HG03139 (cell line): ENCODE data around the gene NFIA.

ENCODE experiments used
- ATAC-seq: cut with Tn5 transposase; IDR thresholded peaks from one replicate; pipeline ENCODE4 v1.9.1; 2021; ENCODE audit not compliant: unreplicated experiment

Gene NFIA

DNA sequence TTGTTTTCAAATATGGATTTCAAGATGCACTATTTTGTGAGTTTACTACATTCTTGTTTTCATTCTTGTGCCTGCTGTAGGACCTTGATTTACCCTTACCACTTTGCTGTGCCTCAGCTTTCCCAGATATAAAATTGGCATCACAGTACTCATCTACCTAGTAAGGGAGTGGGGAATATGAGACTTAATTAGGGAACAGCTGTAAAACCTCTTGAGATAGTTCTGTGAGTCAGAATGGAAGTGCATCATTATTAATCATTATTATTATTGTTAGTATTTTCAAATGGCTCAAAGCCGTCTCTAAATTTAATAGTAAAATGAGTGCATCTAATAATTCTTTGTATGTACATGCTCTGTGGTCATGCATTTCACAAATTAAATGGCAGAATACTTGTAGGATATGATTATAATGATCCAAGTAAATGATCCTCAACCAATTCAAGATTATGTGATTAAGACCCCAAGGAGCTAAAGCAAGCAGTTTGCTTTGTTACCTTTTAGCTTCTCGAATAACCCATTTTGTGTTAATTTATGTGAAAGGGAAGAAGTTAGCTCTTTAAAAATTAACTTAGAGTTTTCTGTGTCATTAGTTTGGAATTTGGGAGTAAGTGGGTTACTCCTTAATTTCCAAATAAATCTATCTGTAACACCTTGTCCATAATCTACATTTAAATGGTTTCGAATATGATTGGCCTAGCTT is 155.4 kb downstream of the NFIA start:
- no peak for ATAC-seq

DNA sequence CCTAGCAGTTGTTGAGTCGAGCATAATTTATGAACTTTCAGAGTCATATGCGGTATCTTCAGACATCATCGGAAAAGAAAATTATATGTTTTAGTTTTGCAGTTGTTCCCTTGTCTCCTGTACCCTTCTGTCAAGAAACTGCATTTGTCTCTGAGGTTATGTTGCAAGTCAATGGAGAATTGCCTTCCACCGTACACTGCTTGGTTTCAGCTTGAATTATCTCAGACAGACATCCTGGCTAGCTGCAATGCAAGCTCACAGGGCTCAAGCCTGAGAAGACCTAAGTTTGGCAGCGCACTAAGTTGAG is 156.0 kb downstream of the NFIA start:
- ATAC-seq = no peak

DNA sequence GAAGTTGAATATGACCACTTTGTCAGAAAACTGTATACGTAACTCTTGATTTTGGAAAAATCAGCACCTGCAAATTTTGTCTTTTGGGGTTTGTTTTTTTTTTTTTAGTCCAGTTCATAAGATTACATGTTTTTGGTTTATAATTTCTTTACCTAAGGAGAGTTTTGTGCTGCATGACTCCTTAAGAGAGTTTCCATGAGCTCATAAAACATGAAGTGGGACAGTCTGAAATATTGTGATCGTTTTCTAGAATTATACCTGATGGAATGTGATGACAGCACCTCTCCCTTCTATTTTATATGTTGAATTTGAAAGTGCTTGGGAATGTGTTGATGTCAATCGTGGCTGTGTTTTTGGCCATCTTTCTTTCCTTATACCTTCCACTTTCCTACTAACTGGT is 158.5 kb downstream of the NFIA start:
- ATAC-seq = no peak

DNA sequence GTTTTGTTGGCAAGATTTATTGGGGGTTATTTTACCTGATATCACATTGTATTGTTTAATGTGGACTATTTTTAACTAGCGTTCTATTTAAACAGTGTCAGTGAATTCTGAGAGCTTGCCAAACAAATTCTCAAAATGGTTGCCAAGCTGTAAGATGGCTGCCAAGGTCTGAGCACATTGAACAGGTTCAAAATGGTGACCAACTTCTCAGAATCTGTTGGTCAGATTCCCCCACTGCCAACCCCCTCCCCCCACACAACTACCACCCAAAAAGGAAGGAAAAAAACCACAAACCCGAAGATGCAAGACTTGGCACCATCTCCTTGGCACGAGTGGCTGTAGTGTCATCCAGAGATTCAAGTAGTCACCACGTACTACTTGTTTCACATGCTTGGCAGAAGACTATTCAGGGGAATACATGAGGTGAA is 159.1 kb downstream of the NFIA start:
- ATAC-seq = no peak

DNA sequence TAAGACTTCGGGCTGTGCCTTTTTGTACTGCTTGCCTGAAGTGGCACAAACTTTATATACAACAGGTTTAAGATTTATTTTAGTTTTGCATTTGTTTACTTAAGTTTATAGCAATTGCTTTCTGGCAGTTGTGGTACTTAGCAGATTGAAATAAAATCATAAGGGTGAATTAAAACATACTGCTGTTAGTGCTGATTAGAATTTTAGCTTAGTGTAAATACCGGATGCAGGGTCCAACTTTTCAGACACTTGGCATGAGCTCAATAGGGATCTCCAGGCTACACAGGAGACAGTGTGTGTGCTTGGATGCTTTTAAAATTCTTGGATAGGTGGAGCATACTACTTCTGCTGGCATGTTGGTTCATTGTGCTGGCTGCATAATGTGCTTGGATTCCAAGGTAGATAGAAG is 159.6 kb downstream of the NFIA start:
- no peak for ATAC-seq

DNA sequence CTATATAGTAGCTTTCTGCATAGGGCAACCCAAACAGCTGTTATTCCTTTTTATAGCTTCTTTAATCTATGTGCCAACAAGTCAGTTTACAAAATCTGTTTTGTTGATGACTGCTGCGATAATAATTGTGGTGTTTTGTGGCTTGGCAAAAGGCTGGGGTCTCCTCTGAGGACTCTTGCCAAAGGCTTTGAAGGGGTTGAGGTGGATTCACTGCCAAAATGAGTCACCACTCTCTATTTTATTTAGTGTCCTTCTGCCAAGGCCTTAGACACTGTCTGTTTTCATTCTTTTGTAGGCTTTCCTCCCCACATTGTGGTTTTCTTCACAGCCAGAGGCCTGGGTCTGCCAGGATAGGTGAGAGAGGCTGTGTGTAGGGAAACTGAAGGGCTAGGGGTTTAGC is 161.8 kb downstream of the NFIA start:
- ATAC-seq = no peak

DNA sequence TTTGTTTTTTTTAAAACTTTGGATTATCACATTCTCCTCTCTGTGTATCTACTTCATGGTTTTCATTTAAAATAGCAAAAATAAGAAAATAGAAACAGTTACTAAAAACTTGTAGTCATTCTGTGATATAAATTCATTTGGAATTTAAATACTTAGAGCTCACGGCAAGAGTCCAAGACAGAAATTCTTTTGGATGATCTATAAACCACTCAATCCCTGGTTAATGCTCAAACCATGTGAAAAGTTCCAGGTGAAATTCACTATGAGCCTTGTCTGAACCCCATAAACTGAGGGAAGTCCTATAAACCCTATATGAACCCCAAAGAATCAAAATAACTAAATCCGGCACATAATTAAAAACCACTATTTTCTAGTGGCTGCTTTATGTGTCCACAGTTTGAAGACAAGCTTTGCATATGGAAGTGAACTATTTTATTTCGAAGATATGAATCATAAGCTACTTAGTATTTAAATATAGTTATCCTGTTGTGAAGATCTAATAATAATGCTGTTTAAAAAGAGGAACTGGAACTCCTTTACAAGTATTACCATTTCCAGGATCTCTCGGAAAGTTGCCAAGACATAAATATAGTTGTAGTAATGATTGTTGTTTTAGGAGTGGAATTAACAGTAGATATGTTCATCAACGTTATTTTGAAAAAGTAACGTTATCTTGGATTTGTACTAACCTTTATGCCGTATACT is 163.5 kb downstream of the NFIA start:
- no peak for ATAC-seq

DNA sequence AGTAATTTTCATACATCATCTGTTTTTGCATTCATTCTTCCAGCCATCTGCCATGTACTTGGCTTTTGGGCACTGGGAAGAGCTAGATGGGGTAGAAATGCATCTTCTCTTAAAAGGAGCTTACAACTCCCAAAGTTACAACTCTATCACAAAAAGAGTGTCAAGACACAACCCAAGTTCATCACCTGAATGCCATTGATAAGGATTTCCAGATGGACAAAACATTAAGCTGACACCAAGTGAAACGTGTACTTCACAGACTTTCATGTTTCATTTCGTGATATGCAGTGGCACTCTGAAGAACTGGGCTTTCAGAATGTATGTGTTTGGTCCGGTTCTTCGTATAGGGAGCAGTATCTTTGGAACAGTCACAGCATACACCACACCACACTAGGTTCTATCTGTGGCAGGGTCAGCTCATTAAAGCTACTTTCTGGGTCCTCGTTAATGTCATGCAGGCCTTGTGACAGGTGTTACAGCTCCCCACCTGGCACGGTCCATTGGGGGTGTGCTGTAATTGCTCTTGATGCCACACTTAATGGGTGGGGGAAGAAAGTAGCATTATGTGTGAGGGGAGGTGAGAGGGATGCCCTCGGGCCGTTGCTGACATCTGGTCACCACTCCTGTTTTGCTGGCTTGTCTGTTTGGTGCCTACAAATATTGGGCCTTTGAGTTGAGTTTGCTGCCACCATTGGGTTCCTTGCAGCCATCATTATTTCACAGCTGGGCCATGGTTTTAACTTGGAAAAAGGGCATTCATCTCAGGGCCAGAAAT is 164.9 kb downstream of the NFIA start:
- no peak for ATAC-seq

DNA sequence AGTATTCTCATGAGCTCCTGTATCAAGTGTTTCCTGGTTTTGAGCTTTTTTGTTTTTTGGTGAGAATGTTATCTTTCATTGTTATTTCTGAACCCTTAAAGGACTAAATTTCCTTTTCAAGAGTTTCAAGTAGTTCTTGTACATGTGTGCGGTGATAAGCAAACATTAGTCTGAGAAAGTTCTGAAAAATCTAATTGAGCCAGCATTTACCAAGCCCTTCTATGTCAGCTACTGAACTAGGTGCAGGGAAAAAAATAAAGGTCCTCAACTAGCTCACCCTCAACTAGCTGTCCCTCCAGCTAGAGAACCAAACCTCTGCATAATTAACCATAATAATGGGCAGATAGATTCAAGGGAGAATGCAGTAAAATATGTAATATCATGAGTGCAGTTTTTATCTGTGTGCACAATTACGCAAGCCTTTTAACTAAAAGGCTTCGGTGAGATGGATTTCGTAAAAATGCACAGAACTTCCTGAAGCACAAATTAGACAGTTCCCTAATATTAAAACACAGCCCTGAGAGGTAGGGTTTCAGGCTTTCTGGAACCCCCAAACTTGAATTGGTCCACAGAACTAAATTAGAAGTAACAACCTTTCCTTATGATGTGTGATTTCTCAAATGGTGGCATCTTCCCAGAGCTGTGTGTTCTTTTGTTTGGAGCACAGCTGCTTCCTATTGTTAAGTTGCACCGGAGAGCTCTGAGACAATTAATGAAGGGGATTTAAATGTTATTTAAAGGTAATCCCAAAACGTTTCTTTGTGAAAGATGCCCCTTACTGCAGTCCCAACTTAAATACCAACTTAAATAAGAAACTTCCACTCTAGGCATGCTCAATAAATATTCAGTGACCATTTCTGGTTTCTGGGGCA is 165.8 kb downstream of the NFIA start:
- ATAC-seq = no peak

DNA sequence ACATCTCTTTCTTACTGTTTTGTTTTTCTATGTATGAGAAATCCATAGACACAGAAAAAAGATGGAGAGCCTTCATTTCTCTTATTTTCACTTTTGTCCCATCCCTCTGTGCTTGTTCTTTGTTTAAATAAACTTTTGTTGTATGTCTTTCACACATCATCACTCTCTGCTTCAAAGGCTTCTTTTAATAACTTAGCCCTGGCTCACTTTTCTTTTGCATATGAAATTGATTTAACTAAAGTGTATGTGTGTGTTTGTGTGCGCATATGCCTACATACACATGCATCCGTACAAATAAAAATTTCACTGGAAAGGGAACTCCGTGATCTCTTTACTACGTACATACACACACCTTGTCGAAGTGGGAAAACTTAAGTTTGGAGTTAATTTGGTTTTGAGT is 168.6 kb downstream of the NFIA start:
- no peak for ATAC-seq

DNA sequence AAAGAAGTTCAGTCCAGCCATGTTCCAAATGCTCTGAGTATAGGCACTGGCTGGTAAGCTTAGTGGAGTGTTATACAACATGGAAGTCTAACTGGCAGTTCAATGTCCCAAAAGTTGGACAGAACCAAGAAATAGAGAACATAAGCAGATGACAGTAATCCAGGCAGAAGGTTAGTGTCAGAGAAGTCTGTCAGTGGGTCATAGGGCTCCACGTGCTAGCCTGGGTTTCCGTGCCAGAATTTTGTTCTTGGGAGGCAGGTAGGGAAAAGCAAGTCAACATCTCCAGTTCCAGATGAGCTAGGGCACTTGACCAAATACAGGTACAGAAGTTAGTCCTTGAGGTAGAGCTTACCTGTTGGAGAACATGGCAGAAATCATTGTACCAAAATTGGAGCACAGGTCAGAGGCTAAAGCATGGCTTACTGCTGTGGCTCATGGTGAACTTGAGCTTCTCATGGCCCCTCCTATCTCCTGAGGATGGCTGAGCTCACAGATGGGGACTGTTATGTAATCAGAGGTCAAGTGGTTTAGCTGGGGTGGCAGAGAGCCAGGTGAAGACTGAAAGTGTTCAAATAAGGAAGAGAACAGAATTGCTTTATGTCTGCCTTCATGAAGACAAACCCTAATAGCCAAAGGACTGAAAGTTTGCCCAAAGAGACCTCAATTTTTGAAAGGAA is 170.8 kb downstream of the NFIA start:
- ATAC-seq = no peak

DNA sequence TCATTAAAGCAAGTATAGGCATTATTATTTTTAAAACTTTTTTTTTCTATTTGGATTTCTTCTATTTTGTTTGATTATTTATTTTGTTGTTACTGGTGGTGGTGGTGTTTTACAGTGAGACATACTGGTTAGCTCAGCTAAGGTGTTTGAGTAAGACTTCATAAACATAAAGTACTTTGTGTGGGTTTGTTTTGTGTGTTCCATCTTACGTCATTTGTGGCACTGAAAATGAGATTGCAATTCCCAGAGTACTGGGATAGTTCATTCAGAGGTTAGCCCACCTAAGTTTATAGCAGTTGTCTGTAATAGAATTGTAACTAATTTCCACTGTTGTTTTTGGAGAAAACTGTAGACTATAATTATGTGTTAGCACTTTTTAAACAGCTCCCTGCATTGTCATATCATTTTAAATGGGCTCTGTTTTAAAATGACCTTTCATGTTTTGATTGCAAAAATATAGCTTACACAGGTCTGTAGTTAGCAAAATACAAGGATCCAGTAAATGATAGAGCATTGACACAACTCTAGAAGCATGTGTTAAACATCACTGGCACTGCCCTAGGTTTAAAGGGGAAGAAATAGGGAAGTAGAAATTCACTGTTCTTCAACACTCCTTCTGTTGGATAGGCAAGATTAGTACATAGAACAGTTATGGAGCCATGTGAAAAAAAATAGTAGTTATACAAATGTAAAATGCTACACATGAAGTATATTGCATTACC is 171.7 kb downstream of the NFIA start:
- no peak for ATAC-seq

DNA sequence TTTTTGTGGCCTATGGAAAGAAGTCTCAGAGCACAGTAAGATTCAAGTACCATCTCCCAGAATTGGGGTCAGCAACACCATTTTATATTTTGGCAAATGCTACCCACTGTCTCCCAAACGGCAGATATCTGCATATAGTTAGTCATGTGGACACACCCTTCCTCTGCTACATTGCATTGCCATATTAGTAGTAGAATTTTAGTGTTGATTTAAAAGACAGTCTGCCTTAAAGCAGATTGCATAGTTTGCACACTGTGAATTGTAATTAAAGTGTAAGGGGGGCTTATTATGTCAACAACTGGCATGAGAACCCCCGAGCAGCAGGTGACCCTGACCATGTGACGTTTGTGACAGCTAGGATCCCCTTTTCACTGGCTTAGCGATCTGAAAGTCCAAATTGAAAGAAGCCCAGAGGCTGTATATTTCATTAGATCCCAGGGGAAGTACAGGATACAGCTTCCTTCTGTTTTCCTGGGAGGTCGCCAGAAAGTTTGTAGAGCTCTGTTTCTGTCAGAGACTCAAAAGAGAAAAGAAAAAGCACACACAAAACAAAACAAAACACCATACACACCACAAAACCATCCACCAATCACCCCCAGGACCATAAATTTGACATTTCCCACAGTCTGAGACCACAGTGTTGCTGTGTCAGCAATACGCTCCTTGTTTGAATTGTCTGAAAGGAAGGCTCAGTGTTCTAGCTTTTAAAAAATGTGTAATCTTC is 172.4 kb downstream of the NFIA start:
- no peak for ATAC-seq

DNA sequence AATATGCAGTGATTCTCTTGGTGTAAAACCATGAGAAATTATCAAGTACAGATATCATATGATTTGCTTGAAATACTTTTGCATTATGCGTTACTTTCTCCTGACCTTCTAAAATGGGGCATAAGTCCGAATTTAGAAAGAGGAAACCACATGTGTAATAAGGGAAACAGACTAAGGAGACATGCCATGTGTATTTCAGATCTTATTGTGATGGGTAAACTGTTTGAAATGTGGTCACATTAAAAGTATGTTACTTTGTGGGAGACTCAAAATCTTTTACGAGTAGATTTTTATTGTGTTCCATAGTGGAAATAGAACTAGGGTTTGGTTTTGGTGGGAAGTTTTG is 173.0 kb downstream of the NFIA start:
- ATAC-seq = no peak

DNA sequence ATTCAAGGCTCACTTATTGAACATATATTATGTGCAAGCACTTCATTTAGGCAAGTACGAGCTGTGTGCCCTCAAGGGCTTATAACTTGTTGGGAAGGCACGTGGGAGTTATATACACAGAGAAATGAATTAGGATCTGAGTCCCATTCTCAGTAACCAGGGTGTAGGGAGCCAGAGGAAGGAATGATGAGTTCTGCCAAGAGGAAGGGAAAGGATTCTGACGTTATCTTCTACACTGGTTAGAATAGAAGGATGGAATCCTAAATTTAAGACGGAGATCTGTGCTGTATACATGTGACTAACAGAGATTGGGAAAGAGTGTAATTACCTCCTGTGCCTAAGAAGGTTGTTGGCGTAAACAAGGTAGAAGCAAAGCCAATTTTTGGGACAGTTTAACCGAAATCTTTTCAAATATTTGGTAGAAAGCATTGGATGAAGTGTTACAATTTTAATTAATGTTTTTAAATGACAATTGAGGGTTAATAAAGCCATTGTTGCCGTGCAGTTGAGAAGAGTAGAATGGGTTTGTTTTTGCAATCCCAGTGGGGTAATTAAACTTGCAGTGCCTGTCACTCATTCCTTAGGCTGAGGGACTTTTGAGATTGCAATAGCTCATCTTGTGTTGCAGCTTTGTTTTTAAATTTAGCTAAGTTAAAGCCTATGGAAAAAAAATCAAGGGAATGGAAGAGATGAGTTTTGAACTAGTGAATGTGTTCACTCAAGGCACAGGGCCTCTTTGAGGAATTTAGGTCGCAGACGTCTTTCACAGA is 177.2 kb downstream of the NFIA start:
- no peak for ATAC-seq

DNA sequence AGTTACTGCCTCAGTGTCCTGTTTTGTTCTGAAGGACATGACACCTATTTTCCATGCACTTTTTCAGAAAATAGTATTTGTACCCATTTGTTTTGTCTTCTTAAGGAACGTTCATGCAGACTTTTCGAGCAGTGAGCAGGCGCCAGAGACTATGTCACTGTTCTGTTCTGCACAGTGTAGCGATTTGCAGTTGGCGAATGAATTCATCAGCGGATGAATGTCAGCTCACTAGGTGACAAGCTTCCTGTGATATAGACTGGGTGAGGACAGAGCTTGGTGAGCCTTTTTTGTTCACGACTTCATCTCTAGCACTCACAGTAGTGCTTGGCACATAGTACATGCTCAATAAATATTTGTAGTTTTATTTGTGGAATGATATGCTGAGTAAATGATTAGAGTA is 177.8 kb downstream of the NFIA start:
- ATAC-seq = no peak

DNA sequence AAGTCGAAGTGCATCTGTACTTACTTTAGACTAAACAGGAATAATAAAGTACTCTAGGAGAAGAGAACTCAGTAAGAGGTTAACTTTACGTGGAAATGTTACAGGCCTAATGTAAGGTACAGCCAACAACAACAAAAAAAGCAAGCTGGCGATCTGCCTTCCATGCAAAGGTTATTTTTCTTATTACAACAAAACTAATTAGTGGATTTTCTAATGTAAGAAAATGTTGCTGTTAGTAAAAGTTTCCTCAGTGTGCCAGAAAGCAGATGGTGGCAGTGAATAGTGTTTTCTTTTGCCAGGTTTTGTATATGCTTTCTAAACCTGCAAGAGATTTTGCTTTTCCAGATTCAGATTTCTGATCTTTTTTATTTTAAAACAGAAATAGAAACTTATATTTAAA is 179.2 kb downstream of the NFIA start:
- no peak for ATAC-seq

DNA sequence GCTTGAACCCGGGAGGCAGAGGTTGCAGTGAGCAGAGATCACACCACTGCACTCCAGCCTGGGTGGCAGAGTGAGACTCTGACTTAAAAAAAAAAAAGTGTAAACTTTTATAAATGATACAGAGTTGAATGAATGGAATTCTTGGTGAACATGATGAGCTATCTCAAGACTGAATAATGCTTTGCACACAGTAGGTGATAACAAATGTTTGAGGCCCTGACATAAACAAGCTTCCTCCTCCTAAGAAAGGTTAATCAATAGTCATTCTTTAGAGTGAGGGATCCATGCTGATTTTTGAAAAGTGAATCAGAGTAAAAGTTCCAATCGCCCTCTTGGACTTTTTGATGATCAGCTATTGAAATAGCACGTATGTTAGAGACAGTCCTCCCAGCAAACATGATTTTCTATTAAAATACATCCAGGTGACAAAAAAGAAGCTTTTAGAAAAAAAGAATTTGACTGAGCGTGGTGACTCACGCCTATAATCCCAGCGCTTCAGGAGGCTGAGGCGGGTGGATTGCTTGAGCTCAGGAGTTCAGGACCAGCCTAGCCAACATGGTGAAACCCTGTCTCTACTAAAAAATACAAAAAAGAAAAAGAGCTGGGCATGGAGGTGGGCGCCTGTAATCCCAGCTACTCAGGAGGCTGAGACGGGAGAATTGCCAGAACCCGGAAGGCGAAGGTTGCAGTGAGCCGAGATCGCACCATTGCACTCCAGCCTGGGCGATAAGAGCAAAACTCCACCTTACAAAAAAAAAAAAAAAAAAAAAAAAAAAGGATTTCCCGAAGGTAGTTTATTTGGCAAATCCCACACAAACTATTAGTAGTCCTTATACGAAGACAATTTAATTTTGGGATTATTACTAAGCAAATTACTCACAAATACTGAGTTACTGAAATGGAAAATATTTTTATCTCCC is 181.8 kb downstream of the NFIA start:
- ATAC-seq = no peak
